Thoracic aorta (tissue), 2 donors: ENCODE data around the gene SHROOM1. TPM values are rescaled to one million over a fixed set of nuclear protein-coding genes. Genes with fewer than 3 reads are reported as not detected.

ENCODE experiments used
- ATAC-seq: fragments of 150-250 bp; one replicate; pipeline ENCODE4 v1.8.0; 2017; ENCODE audit warnings: low read depth; ENCODE audit not compliant: insufficient number of reproducible peaks, low FRiP score
- DNase-seq: peaks from one replicate; pipeline ENCODE4 v3.0.0-alpha.2; 2020; ENCODE audit warnings: low spot score
- H3K27ac ChIP-seq, 2 donors: fragments of 200-600 bp; sonication (generic); 1 replicate in 1 of 2; 2 replicates in 1 of 2; pipeline ENCODE4 v1.5.1; 2016; ENCODE audit warnings: mild to moderate bottlenecking in 2 of 2, moderate library complexity in 2 of 2
- H3K27me3 ChIP-seq: fragments of 200-600 bp; sonication (generic); replicated peaks from 2 replicates; pipeline ENCODE4 v1.6.0; 2016; ENCODE audit warnings: mild to moderate bottlenecking; ENCODE audit not compliant: insufficient read depth
- H3K36me3 ChIP-seq: fragments of 200-600 bp; sonication (generic); one replicate; pipeline ENCODE4 v1.5.1; 2016
- H3K4me1 ChIP-seq, 2 donors: fragments of 200-600 bp; sonication (generic); 1 replicate in 1 of 2; 2 replicates in 1 of 2; pipeline versions ENCODE4 v1.5.1 to v1.6.0; 2016; ENCODE audit warnings: low read depth in 2 of 2, mild to moderate bottlenecking in 1 of 2; ENCODE audit not compliant: control insufficient read depth in 1 of 2
- H3K4me3 ChIP-seq: fragments of 200-600 bp; sonication (generic); 2 replicates; pipeline ENCODE4 v1.5.1; 2016; ENCODE audit warnings: mild to moderate bottlenecking
- H3K9me3 ChIP-seq: fragments of 200-600 bp; sonication (generic); 2 replicates; pipeline ENCODE4 v1.5.1; 2016
- CTCF ChIP-seq: fragments of 200-600 bp; sonication (generic); IDR thresholded peaks from one replicate; pipeline ENCODE4 v1.5.1; 2019; ENCODE audit warnings: antibody characterized with exemption
- total RNA-seq, 2 donors: library from RNA; depleted of rRNA; stranded (reverse); fragments of >200 nt; gene quantifications; one replicate each; pipeline versions ENCODE4 v1.1.0 to v1.2.3, GENCODE V29; 2016

SHROOM1 gene
- total RNA-seq, 2 donors from 2014 or later, result 13.1 to 15.4 TPM

GRCh38 chr5:132823481-132824050, 6.9 kb downstream of the SHROOM1 start:
- no peak for TF ChIP-seq CTCF
- DNase-seq, result no peak
- H3K27me3 ChIP-seq, result no peaks in the 10 kb centered on the region
- H3K9me3 ChIP-seq, result no peaks in the 10 kb centered on the region
- H3K4me1 ChIP-seq, result peaks cover 0 to 15% of the 10 kb centered on the region in 2 donors
- H3K4me3 ChIP-seq, result peak overlapping the region; percentile 55
- no peaks in the 10 kb centered on the region for H3K36me3 ChIP-seq
- H3K27ac ChIP-seq, result no peak overlapping the region
- ATAC-seq, result no peak

GRCh38 chr5:132822650-132823480, 7.6 kb downstream of the SHROOM1 start:
- DNase-seq (no peak), ATAC-seq (no peak)
- no peak for TF ChIP-seq CTCF
- H3K27me3 ChIP-seq, result no peaks in the 10 kb centered on the region
- H3K27ac ChIP-seq, result no peak overlapping the region
- H3K4me3 ChIP-seq, result peak overlapping the region; percentile 55
- no peaks in the 10 kb centered on the region for H3K9me3 ChIP-seq
- H3K4me1 ChIP-seq, result peaks cover 0 to 15% of the 10 kb centered on the region in 2 donors
- H3K36me3 ChIP-seq, result no peaks in the 10 kb centered on the region

DNA sequence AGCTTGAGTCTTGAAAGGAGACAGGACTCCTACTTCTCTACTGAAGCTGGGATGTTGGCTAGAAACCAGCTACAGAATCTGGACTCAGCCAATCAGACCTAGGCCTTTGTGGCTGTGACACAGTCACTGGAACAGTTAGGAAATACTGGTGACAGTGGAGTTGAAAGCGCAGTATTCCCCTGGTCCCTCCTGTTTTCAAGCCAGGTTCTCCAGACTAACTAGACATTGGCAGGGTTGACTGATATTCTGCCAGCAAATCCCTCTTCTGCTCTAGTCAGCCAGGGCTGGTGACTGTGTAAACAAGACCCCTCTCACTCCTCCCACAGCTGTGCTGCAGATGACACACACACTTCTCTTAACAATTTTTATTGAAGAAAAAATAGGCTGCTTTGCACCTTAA, 8.7 kb downstream of the SHROOM1 start:
- Histone ChIP-seq H3K4me1 (peaks cover 0 to 15% of the 10 kb centered on the region in 2 donors), H3K36me3 (no peaks in the 10 kb centered on the region), H3K27me3 (no peaks in the 10 kb centered on the region), H3K4me3 (no peak overlapping the region), H3K9me3 (no peaks in the 10 kb centered on the region), H3K27ac (no peak overlapping the region)
- no peak for TF ChIP-seq CTCF
- ATAC-seq (no peak), DNase-seq (no peak)

DNA sequence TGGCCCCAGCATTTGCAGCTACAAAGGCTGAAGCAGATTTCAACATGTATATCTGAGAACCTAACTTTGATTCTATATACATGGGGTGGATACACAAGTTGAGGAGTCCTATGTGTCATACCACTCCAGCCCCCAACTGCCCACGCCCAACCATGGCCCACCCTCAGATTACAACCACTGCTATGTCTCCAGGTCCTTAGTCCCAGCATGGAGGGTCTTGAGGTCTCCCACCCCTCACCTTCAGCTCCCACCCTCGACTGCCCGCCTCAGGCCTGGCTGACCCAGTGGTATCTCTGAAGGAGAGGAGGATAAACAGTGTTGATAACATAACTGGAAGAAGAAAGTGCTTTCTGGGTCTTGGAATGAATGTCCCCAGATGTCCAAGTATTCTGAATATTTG, 9.1 kb downstream of the SHROOM1 start:
- Histone ChIP-seq H3K27ac (no peak overlapping the region), H3K9me3 (no peaks in the 10 kb centered on the region), H3K27me3 (no peaks in the 10 kb centered on the region), H3K4me3 (no peak overlapping the region), H3K36me3 (no peaks in the 10 kb centered on the region), H3K4me1 (peaks cover 0 to 15% of the 10 kb centered on the region in 2 donors)
- no peak for TF ChIP-seq CTCF
- no peak for ATAC-seq
- DNase-seq, result no peak

DNA sequence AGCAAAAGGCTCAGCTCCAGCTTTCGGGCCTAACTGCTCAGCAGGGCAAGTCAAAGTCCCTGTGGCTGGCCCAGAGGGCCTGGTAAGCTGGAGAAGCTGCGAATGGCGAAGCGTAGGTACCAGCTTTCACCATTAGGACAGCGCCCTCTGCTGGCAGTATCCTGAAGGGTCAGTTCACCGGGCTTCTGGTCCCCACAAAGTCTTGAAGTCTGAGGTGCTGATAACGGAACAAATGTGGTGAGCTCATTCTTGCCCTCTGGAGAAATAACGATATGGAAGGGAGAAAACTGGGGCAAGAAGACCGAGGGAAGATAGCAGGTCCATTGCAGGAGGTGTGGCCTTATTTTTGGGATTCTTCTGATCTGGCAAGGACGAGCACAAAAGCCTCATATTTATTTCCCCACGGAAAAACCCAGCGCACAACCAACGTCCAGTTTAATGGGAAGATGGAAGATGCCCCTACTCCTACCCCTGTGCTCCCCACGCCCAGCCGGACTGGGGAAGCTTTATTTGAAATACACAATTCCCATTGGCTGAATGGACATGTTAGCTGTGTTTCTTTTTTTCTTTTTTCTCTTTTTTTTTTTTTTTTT, 10.2 kb downstream of the SHROOM1 start:
- Histone ChIP-seq H3K36me3 (no peaks in the 10 kb centered on the region), H3K27me3 (no peaks in the 10 kb centered on the region), H3K4me1 (peaks cover 0 to 15% of the 10 kb centered on the region in 2 donors), H3K4me3 (peak overlapping the region; percentile 26), H3K9me3 (no peaks in the 10 kb centered on the region), H3K27ac (no peak overlapping the region)
- DNase-seq (peak; percentile 79), ATAC-seq (no peak)
- TF ChIP-seq CTCF, result peak; percentile 94
